ENCODE results near the gene SMIM12. TPM values are rescaled to one million over a fixed set of nuclear protein-coding genes. Genes with fewer than 3 reads are reported as not detected.

Gene SMIM12
- total RNA-seq, 4 donors from 2014 or later = 17.1 to 38.1 (median 31.5) TPM

DNA sequence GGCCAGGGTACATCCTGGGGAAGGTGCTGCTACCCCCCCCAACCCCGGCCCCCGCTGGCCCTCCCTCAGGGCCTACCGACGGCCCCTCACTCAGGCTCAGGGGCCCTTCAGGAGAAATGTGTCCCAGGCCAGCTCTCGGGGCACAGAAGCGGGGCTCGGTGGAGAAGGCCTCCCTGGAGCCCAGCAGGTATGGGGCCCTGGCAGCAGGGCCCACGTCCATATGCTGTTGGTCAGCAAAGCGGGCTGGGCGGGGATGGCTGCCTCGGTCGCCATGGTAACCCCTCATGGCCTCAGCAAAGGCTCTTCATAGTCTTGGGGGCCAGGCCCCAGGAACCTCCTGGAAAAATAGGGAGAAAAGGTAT is 45.5 kb upstream of the SMIM12 start:
- Histone ChIP-seq H3K4me3 (no peak overlapping the region), H3K36me3 (no peaks in the 10 kb centered on the region), H3K27ac (no peak overlapping the region), H3K27me3 (peaks cover 14% of the 10 kb centered on the region), H3K4me1 (no peaks in the 10 kb centered on the region), H3K9me3 (no peaks in the 10 kb centered on the region)
- 84% methylated on average over 7 of the region's 12 CpGs for WGBS
- TF ChIP-seq, protein P1, sequence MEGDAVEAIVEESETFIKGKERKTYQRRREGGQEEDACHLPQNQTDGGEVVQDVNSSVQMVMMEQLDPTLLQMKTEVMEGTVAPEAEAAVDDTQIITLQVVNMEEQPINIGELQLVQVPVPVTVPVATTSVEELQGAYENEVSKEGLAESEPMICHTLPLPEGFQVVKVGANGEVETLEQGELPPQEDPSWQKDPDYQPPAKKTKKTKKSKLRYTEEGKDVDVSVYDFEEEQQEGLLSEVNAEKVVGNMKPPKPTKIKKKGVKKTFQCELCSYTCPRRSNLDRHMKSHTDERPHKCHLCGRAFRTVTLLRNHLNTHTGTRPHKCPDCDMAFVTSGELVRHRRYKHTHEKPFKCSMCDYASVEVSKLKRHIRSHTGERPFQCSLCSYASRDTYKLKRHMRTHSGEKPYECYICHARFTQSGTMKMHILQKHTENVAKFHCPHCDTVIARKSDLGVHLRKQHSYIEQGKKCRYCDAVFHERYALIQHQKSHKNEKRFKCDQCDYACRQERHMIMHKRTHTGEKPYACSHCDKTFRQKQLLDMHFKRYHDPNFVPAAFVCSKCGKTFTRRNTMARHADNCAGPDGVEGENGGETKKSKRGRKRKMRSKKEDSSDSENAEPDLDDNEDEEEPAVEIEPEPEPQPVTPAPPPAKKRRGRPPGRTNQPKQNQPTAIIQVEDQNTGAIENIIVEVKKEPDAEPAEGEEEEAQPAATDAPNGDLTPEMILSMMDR (IDR thresholded peaks at IDR 0.05) = no peak
- DNase-seq (ENCODE audit: low spot score in 2 of 2) = no peak

DNA sequence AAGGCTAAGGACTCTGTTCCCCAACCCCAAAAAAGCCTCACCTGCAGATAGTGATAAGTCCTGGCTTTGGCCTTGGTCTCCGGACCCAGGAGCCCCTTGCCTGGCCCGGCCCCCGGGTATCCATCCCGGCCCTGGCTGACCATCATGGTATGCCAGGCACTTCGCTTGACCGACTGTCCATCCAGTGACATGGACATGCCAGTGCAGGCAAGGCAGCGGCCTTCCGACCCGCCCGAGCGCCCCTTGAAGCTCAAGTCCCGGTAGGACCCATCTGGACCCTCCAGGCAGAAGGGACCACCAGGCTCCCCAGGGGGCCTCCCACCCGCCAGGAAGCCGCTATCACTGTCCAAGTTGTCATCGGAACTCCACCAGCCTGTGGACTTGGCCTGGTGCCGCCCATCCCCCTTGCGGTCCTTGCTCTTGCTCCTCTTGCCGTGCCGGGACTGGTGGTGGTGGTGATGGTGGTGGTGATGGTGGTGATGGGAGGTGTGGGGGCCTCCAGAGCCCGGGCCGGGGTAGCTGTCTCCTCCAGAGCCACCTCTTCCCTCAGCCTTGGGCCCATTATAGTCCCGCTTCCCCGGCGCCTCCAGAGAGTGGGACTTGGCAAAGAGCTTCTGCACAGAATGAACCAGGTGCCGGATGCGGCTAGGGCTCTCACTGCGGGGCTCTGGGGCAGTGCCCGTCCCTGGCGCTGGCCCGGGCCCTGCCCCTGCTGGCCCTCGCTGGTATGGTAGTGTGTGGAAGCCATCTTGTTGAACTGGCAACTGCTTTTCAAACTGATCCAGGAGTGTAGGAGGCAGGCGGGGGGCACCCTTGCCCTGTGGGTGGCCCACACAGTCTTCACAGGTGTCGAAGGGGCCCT is 44.9 kb upstream of the SMIM12 start:
- Histone ChIP-seq H3K4me3 (no peak overlapping the region), H3K36me3 (no peaks in the 10 kb centered on the region), H3K4me1 (no peaks in the 10 kb centered on the region), H3K9me3 (no peaks in the 10 kb centered on the region), H3K27ac (no peak overlapping the region), H3K27me3 (peaks cover 20% of the 10 kb centered on the region)
- TF ChIP-seq, protein P1 (IDR thresholded peaks at IDR 0.05) = no peak
- no peak for TF ChIP-seq POLR2AphosphoS5 (IDR thresholded peaks at IDR 0.05)
- TF ChIP-seq EP300 (IDR thresholded peaks at IDR 0.05) = no peak
- no peak for TF ChIP-seq POLR2A (IDR thresholded peaks at IDR 0.05)
- WGBS = 94% methylated on average over 10 of the region's 33 CpGs
- DNase-seq (ENCODE audit: low spot score in 2 of 2) = no peak

DNA sequence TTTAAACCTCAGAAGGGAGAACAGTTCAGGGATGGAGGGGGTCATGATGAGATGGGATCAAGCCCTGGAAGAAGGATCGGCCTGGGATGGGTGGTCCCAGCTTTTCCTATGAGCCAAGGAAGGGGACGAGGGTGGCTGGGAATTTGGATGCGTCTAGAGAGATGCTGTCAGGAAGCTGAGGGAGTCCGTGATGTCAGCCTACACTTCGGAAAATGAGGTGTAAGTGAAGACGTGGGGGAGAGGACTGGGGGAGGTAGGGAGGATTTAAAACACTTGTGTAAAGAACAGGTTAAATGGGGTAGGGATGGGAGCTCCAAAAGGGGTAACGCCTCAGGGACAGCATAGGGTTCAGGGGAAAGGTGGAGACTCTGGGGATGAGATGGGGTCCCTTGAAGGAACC is 42.4 kb upstream of the SMIM12 start:
- Histone ChIP-seq H3K36me3 (no peaks in the 10 kb centered on the region), H3K27ac (no peak overlapping the region), H3K4me3 (no peak overlapping the region), H3K4me1 (no peaks in the 10 kb centered on the region), H3K9me3 (no peaks in the 10 kb centered on the region), H3K27me3 (peaks cover 23% of the 10 kb centered on the region)
- WGBS = 70% methylated on average over 7 of the region's 7 CpGs
- no peak for DNase-seq (ENCODE audit: low spot score in 2 of 2)
- TF ChIP-seq POLR2A (IDR thresholded peaks at IDR 0.05) (no peak), EP300 (IDR thresholded peaks at IDR 0.05) (no peak), POLR2AphosphoS5 (IDR thresholded peaks at IDR 0.05) (no peak)
- TF ChIP-seq, protein P1 (IDR thresholded peaks at IDR 0.05) = no peak

DNA sequence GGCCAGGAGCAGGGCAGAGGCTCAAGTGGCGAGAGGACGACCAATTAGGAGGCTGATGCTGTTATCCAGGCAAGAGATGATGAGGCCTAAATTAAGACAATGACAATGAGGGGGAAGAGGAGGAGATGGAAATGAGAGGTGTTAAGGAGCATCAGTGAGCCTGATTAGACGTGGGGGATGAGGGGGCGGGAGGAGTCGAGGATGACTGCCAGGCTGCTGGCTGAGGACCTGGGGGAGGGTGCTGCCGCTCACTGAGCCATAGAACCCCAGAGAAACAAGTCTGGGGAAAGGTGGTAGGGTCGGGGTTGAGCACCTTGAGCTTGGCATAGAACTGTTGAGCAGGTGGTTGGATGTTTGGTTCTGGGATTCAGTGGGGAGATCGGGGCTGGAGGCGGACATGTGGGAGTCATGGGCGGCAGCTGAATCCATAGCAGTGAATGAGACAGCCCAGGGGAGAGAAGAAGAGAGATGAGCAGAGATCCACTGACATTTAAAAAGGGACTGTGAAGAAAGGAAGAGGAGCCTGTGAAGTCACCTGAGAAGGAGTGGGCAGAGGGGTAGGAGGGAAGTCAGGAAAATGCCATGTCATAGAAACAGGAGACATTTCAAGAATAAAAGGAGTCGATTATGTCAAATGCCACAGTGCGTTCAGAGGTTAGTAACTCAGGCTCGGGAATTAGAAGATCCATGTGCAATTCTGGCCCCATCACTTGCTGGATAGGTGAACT is 41.4 kb upstream of the SMIM12 start:
- peaks cover 21% of the 10 kb centered on the region for H3K27me3 ChIP-seq
- no peaks in the 10 kb centered on the region for H3K4me1 ChIP-seq
- WGBS = 77% methylated on average over 13 of the region's 13 CpGs
- H3K36me3 ChIP-seq = no peaks in the 10 kb centered on the region
- no peak overlapping the region for H3K27ac ChIP-seq
- DNase-seq (ENCODE audit: low spot score in 2 of 2) = no peak
- H3K4me3 ChIP-seq = no peak overlapping the region
- no peaks in the 10 kb centered on the region for H3K9me3 ChIP-seq
- TF ChIP-seq EP300 (IDR thresholded peaks at IDR 0.05) (no peak), POLR2AphosphoS5 (IDR thresholded peaks at IDR 0.05) (no peak), POLR2A (IDR thresholded peaks at IDR 0.05) (no peak)
- TF ChIP-seq, protein P1 (IDR thresholded peaks at IDR 0.05) = no peak

DNA sequence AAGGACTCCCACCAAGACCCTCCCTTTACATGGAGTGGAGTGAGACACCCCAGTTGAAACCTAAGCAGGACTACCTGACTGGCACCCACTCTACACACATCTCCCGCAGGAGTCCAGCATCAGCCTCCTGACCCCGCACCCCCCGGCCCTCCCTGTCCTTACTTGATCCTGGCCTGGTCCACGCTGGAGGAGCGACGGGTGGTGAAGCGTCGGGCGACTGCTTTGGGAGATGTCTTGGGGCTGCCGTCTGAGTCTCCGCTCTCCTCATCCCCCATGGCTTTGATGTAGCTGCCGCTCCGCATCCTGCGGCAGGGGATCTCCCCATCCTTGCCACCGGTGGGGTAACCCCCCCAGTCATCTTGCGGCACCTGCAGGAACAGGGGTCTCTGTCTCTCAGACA is 40.4 kb upstream of the SMIM12 start:
- DNase-seq (ENCODE audit: low spot score in 2 of 2) = no peak
- WGBS = 96% methylated on average over 15 of the region's 16 CpGs
- TF ChIP-seq POLR2A (IDR thresholded peaks at IDR 0.05) = no peak
- TF ChIP-seq POLR2AphosphoS5 (IDR thresholded peaks at IDR 0.05) = no peak
- TF ChIP-seq, protein P1 (IDR thresholded peaks at IDR 0.05) = no peak
- TF ChIP-seq EP300 (IDR thresholded peaks at IDR 0.05) = no peak
- H3K4me3 ChIP-seq = no peak overlapping the region
- H3K27ac ChIP-seq = no peak overlapping the region
- no peaks in the 10 kb centered on the region for H3K36me3 ChIP-seq
- H3K9me3 ChIP-seq = no peaks in the 10 kb centered on the region
- peaks cover 21% of the 10 kb centered on the region for H3K27me3 ChIP-seq
- H3K4me1 ChIP-seq = no peaks in the 10 kb centered on the region
